HTR-8/SVneo (cell line): Measurements from ENCODE around the gene PDE4D.
A peak's percentile ranks its signal among the peaks of the same experiment; 100 is the strongest.

Experiments used
- DNase-seq: peaks from one replicate; pipeline ENCODE4 v3.0.0; 2011; ENCODE audit warnings: low spot score, mixed read lengths; ENCODE audit not compliant: insufficient read length
- FAIRE-seq: peaks from 2 replicates; lab custom pipeline; 2011; peaks lifted over from hg19 to GRCh38; lab: Jason Lieb, UNC

Gene PDE4D

DNA sequence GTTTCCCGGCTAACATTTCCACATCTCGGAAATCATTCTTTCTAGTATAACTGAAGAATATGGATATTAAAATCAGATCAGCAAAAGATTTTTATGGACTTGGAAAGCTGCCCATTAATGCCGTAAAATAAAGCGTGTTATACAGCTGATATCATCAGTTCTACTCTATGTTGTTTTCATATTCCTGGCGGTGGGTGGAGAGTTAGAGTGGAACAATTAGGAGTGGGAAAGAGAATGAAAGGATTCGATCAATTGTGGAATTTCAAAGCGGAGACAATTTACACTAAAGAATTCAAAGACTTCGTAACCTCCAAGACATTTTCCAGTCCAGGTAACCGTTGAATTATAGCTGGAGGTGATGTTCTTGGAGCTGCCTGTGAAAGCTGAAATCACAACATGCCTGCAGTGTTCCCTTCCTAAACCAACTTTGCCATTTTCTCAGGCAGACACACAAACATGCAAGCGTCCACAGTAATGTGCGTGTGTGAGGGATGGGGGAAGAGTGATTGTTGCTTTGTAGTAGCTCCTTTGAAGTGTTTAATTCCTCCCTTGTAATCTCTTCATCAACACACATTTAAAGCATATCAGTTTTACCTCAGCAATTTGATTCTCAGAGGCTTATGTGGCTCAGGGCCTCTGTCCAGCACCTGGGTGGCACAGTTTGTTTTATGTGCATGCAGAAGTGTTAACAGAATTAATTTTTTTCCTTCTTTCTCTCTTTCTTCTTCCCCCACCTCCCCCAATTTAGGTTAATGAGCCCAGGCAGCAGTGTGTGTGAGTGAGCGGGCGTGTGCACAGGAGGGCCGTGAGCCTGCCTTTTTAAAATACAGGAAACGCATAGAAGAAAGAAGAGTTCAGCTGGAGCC, 766.6 kb downstream of the PDE4D start:
- FAIRE-seq (no peak), DNase-seq (no peak)

- DNase-seq (no peak), FAIRE-seq (no peak)
Measured at GRCh38 chr5:59126016-59126707, 767.4 kb downstream of the PDE4D start.

- DNase-seq (no peak), FAIRE-seq (peak; percentile 64)
Measured at GRCh38 chr5:59125011-59125961, 768.2 kb downstream of the PDE4D start.

GRCh38 chr5:59123595-59124561, 769.6 kb downstream of the PDE4D start:
- FAIRE-seq, result peak; percentile 13
- no peak for DNase-seq

GRCh38 chr5:59119480-59119879, 774.0 kb downstream of the PDE4D start:
- no peak for DNase-seq
- FAIRE-seq, result no peak

- no peak for FAIRE-seq
- no peak for DNase-seq
Measured at GRCh38 chr5:59117320-59117719, 776.2 kb downstream of the PDE4D start.

GRCh38 chr5:59116231-59116865, 777.2 kb downstream of the PDE4D start:
- FAIRE-seq (no peak), DNase-seq (no peak)

DNA sequence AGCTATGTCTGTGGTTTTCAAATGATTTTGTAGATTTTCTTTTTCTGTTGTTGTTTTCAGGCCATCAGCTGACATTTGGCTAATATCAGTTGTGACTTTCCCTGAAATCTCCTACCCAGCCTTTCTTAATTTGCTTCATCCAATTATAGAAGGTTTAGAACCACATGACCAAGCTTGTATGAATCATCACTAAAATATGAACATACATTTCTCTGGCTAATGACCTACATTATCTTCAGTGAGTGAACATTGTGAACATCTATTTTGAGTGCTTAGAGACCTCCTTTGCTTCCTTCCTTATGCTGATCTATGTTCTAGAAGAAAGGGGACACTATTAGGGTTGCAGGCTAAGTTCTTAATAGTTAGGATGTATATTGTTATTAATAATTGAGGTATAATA, 778.2 kb downstream of the PDE4D start:
- DNase-seq, result no peak
- no peak for FAIRE-seq

- DNase-seq, result no peak
- no peak for FAIRE-seq
Measured at GRCh38 chr5:59109383-59109782, 784.1 kb downstream of the PDE4D start.

DNA sequence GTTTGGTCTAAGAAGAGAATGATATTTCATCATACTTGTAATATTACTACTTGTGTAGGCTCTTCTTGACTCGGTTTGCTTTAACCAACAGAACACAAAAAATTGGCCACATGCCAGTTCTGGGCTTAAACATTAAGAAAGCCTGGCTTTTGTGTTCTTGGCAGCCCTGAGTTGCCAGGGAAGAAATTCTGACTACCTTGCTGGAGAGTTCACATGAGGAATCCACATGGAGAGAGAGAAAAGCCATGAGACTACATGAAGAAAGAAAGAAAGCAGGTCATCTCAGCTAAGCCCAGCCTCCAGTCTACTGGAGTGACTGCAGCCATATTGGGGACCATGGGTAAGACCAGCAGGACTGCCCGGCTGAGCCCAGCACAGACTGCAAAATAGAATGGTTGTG, 785.8 kb downstream of the PDE4D start:
- DNase-seq (no peak), FAIRE-seq (no peak)

DNA sequence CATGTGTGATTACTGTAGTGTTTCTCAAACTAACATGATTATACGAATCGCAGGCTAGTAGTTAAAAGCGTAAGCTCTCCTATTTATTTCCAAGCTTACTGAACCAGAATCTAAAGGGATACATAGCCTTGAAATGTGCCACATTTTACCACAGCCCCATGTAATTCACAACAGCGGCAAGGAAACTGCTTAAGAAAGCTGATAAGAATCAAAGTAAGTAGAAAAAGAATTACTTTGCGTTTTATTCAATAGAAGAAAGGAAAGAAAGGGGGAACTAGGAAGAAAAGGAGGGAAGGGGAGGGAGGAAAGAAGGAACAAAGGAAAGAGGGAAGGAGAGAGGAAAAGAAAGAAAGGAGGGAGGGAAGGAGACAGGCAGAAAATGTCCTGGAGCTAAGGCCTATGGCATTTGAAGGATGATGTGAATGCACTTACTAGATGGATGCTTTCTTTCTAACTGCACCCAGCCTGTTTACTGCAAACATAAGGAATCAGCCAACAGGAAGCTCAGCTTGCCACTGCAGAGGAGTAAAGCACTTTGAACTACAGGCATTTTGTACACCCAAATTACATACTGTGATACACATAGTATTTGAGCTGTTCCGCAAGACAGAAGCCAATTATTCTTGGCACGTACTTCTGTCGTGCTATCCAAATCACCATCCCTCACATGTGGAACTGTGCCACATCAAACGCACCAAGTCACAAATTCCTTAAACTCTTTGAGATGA, 789.0 kb downstream of the PDE4D start:
- DNase-seq (no peak), FAIRE-seq (no peak)

DNA sequence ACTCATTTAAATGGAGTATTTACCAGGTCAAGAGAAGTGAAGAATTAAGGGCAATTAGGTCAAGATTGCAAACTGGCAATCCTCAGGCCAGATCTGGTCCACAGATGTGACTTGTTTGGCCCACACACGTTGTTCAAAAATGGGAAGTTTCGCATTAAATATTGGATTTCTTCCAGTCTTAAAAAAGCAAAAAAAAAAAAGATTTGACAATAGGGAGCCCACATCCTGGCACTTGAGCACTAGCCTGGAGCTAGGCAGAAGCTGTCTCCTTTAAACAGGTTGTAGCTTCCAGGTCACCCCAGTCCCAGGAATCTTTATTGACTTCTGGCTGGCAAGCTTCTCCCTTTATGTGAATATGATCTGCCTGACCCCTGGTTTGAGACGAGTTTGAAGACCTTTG, 790.2 kb downstream of the PDE4D start:
- DNase-seq (no peak), FAIRE-seq (no peak)

GRCh38 chr5:59102437-59102836, 791.1 kb downstream of the PDE4D start:
- no peak for DNase-seq
- no peak for FAIRE-seq

DNA sequence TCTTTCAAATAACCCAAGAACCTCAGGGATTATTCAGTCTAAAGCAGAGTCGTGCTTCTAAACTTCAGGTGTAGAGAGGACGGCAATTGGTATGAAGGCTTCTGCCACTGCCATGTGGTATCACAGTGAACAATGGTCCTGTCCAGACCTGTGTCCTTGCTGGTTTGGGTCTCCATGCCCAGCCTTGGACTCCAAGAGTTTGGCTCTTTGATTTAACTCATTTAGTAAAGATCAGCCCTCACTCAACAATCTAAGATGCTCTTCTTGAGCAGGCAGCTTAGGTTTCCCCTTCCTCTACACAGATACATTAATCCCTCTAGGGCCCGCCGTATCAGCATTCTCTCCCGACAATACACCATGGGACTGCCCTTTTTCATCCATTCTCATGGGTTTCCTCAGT, 792.7 kb downstream of the PDE4D start:
- DNase-seq (no peak), FAIRE-seq (no peak)

- DNase-seq, result no peak
- no peak for FAIRE-seq
Measured at GRCh38 chr5:59099995-59100345, 793.6 kb downstream of the PDE4D start.

DNA sequence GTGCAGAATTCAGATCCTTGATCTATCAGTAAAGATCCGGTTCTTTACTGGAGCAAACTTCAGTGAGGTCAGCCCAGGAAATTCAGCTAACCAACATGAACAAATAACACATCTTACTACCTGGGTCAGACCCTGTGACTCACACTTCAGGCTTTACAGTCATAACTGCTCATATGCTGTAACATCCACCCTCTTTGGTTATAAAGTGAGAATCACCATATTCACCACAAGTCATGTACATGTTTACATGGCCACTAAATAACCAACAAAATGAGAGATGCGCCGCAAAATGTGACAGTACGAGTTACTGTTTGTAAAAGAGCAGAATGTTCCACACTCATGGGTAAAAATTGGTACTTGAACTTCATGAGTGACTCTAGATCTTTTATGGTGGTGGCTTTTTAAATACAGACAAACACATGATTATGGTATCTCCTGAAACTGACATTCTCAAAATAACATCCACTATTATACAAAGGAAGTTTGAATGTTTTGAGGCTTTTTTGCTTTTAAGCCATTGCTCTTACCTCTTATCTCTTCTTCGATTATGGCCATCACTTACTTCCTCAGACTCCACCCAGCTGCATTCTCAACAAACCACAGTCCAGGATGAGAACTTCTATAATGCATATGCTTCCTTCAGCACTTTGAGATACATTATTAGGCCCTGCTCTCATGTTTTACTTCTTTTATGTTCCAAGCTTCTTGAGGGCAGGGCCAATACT, 794.1 kb downstream of the PDE4D start:
- FAIRE-seq, result peak; percentile 55
- peak; percentile 63 for DNase-seq

GRCh38 chr5:59098743-59099142, 794.8 kb downstream of the PDE4D start:
- FAIRE-seq, result no peak
- DNase-seq, result no peak

DNA sequence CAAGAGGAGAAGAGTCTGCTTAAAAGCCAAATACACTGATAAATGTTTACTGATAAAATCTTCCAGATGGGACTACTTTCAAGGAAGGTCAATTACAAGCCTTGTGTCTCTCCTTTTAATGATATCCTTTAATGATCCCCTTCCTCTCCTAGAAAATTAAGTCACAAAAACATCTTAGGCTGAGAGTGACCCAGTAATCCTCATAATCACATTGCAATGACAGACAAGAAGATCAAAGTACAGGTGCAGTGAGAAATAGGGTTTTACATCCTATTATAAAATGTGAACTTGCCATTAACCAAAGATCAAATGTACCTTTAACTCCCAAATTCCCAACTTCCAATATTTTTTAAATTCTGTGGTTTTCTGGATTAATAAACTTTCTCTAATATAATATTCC, 795.8 kb downstream of the PDE4D start:
- FAIRE-seq (peak; percentile 20), DNase-seq (no peak)
